ENCODE measurements around the gene MPL. TPM values are rescaled to one million over a fixed set of nuclear protein-coding genes. Genes with fewer than 3 reads are reported as not detected.

Gene MPL
- polyA plus RNA-seq, 1 of the 3 experiments (the other 2 are of a cell fraction) = not detected

DNA sequence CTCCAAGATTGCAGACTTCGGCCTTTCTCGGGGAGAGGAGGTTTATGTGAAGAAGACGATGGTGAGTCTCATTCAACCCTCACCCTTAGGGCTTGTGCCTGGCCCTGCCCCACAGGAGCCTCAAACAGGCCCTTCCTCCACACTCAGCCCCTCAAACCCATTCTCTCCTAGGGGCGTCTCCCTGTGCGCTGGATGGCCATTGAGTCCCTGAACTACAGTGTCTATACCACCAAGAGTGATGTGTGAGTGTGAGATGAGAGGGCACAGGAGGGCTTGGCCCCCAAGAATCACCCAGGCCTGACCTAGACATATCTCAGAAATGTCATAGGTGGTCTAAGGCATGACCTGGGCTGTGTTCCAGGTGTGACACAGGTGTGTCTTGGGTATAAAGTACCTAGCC, 18.3 kb upstream of the MPL start (continued):
- TF ChIP-seq USF2 (IDR thresholded peaks at IDR 0.05; ENCODE audit: borderline replicate concordance, low read depth, low read length) = no peak

- Histone ChIP-seq H3K4me2 (no peak overlapping the region), H3K9me3 (no peaks in the 10 kb centered on the region), H4K20me1 (ENCODE audit: insufficient read depth) (no peaks in the 10 kb centered on the region), H3K4me1 (ENCODE audit: control insufficient read depth in 1 of 2, insufficient read depth in 2 of 2, low read depth in 1 of 2, low read length in 1 of 2) (no peaks in the 10 kb centered on the region), H3K79me2 (ENCODE audit: insufficient read depth) (no peaks in the 10 kb centered on the region), H3K27ac (ENCODE audit: low read depth in 2 of 2, low read length in 1 of 2) (no peak overlapping the region), H3K36me3 (replicated peaks in 1 of 2; ENCODE audit: control insufficient read depth in 1 of 2, insufficient read depth in 2 of 2, low read length in 1 of 2) (no peaks in the 10 kb centered on the region), H3K9ac (no peak overlapping the region), H2AFZ (ENCODE audit: low read depth) (no peak overlapping the region), H3K9me2 (no peaks in the 10 kb centered on the region), H3K4me3 (ENCODE audit: low read depth in 2 of 2, low read length in 1 of 2) (no peak overlapping the region), H3F3A (replicated peaks; ENCODE audit: insufficient read depth) (no peaks in the 10 kb centered on the region), H3K27me3 (ENCODE audit: insufficient read depth) (no peaks in the 10 kb centered on the region)
- TF ChIP-seq POLR2AphosphoS5 (IDR thresholded peaks at IDR 0.05; ENCODE audit: low read depth, low read length) (no peak), RAD21 (IDR thresholded peaks at IDR 0.05; ENCODE audit: low read length) (no peak), GATA2 (CRISPR knock-in tag; IDR thresholded peaks at IDR 0.05) (no peak), FOXM1 (IDR thresholded peaks at IDR 0.05; ENCODE audit: low read depth) (no peak), EP300 (IDR thresholded peaks at IDR 0.05; ENCODE audit: borderline replicate concordance in 1 of 2, low read depth in 1 of 2, low read length in 1 of 2) (no peak), FOSL2 (IDR thresholded peaks at IDR 0.05; ENCODE audit: borderline replicate concordance, low read depth) (no peak), EZH2phosphoT487 (IDR thresholded peaks at IDR 0.05; ENCODE audit: borderline replicate concordance, low read depth) (no peak), TAF1 (IDR thresholded peaks at IDR 0.05; ENCODE audit: borderline replicate concordance, low read depth, low read length) (no peak), TCF12 (IDR thresholded peaks at IDR 0.05) (no peak)
- TF ChIP-seq, protein P1, sequence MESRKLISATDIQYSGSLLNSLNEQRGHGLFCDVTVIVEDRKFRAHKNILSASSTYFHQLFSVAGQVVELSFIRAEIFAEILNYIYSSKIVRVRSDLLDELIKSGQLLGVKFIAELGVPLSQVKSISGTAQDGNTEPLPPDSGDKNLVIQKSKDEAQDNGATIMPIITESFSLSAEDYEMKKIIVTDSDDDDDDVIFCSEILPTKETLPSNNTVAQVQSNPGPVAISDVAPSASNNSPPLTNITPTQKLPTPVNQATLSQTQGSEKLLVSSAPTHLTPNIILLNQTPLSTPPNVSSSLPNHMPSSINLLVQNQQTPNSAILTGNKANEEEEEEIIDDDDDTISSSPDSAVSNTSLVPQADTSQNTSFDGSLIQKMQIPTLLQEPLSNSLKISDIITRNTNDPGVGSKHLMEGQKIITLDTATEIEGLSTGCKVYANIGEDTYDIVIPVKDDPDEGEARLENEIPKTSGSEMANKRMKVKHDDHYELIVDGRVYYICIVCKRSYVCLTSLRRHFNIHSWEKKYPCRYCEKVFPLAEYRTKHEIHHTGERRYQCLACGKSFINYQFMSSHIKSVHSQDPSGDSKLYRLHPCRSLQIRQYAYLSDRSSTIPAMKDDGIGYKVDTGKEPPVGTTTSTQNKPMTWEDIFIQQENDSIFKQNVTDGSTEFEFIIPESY (IDR thresholded peaks at IDR 0.05; ENCODE audit: borderline replicate concordance, low read depth) = no peak
- TF ChIP-seq, protein P2, sequence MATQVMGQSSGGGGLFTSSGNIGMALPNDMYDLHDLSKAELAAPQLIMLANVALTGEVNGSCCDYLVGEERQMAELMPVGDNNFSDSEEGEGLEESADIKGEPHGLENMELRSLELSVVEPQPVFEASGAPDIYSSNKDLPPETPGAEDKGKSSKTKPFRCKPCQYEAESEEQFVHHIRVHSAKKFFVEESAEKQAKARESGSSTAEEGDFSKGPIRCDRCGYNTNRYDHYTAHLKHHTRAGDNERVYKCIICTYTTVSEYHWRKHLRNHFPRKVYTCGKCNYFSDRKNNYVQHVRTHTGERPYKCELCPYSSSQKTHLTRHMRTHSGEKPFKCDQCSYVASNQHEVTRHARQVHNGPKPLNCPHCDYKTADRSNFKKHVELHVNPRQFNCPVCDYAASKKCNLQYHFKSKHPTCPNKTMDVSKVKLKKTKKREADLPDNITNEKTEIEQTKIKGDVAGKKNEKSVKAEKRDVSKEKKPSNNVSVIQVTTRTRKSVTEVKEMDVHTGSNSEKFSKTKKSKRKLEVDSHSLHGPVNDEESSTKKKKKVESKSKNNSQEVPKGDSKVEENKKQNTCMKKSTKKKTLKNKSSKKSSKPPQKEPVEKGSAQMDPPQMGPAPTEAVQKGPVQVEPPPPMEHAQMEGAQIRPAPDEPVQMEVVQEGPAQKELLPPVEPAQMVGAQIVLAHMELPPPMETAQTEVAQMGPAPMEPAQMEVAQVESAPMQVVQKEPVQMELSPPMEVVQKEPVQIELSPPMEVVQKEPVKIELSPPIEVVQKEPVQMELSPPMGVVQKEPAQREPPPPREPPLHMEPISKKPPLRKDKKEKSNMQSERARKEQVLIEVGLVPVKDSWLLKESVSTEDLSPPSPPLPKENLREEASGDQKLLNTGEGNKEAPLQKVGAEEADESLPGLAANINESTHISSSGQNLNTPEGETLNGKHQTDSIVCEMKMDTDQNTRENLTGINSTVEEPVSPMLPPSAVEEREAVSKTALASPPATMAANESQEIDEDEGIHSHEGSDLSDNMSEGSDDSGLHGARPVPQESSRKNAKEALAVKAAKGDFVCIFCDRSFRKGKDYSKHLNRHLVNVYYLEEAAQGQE (IDR thresholded peaks at IDR 0.05; ENCODE audit: low read depth, low read length) = no peak
- ChIA-PET POLR2A (no interaction called here), CTCF (no interaction called here)
- 100% methylated on average over 2 of the region's 3 CpGs for whole genome bisulfite sequencing (ENCODE audit: low lambda C conversion rate)
- no peak for DNase-seq
Observed at GRCh38 chr1:43319766-43320165, 17.9 kb upstream of the MPL start.

Measured in SK-N-SH (cell line).